NCI-H446 treated with DMSO at 0.1 percent for 48 hours (cell line): ENCODE measurements around the gene TOE1.
"Not testable (repeated sequence)": the region's sequence is repeated elsewhere in the genome, so short reads cannot be mapped to it uniquely, and the experiment has no call there.

Source experiments
- DNase-seq: peaks from one replicate; lab custom pipeline; 2025; lab: John Stamatoyannopoulos, UW

TOE1 gene

DNA sequence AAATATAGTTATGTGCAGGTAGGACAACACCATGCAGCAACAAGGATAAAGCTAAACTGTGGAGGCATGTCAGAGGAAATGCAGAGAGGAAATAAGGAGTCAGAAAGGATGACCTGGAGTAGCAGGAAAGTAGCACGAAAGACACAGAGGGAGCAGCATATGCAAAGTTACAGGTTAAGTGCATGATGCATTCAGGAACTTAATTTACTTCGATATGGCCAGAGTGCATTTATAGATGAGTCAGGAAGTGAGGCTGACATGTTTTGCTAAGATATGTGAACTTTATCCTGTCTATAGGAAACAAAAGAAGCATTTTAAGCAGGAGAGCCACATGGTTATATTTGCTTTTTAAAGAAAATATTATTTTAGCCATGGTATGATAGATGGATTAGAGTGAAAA is 15.7 kb downstream of the TOE1 start:
- no peak for DNase-seq

GRCh38 chr1:45356186-45356585 is 16.2 kb downstream of the TOE1 start:
- no peak for DNase-seq

DNA sequence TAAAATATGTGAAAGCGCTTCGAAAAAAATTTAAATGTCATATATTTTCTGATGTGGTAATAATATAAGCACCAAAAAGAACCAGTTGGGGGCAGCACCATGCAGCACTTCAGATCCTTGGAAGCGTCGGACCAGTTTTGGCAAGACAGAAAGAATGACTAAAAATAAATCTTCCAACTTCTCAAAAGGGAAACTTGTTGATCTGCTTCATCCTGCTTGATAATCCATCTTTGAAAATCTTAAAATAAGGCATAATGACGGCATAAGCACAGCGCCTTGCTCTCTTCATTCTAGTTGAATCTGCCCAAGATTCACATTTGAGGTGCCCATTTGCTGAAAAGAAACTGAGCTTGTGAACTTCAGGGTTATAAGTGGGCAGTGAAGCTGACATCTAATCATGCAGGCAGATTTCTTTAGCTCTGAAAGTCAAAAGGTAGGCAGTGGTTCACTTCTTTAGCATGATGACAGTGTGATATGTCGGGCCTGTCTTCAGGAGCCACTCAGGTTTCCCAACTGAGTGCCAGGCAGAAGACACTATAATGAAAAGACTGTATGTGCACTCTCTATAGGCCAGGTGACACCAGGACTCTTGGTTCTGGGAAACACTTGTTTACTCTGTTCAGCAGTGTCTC is 20.0 kb downstream of the TOE1 start:
- DNase-seq: peak; percentile 46

DNA sequence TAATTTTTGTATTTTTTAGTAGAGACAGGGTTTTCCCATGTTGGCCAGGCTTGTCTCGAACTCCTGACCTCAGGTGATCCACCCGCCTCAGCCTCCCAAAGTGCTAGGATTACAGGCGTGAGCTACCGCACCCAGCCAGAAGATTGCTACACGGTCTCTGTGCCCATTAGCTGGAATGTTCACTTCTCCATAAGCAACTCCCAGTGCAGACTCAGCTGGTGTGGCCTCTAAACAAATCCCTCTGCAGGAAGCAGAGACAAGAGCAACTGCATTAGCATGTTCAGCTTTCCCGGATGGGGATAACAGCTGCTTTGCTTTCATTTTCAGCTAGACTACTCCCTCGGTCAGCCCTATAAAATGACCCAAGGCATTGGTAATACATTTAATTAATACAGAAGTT is 21.0 kb downstream of the TOE1 start:
- DNase-seq: not testable (repeated sequence)

DNA sequence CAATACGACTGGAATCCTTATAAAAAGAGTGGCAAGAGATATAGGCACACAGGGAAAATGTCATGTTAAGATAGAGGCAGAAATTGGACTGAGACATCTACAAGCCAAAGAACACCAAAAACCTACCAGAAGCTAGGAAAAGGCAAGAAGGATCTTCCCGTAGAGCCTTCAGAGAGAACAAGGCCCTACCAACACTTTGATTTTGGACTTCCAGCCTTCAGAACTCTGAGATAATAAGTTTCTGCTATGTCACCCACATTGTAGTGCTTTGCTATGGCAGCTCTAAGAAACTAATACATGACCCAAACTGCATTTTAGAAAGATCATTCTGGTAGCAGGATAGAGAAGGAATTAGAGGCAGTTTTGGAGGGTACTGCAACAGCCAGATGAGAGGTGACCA is 24.3 kb downstream of the TOE1 start:
- no peak for DNase-seq

- no peak for DNase-seq
Observed at GRCh38 chr1:45365051-45365450, 25.1 kb downstream of the TOE1 start.

DNA sequence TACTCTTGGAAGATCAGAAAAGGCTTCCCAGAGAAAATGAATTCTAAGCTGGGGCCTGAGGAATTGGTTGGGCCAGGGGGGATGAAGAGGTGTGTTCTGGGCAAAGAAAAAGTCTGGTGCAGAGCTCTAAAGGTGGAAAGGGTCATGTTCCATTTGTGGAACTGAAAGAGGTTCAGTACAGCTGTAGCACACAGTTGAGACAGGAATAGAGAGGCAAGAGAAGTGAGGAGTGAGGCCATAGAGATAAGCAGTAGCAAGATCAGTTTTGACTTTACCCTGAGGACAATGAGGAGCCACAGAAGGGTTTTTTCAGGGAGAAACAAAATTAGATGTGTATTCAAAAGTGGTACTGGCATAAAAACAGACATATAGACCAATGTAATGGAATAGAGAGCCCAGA is 30.6 kb downstream of the TOE1 start:
- DNase-seq: no peak

DNA sequence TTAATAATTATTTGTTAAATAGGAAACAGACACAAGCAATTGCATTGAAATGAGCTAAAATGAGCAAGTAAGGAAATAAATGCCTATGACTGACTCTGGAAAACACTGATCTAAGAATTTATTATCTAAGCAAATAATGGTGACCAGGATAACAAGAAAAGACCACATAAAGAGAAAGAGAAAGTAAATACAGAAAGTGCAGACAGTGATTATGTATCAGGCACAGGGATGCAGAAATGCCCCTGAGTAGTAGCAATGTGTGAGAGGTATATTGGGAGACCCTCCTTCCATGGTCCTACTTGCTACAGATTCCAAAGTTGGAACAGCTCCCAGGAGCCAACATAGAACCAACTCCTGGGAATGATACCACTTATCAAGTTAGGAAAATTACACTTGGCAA is 33.6 kb downstream of the TOE1 start:
- no peak for DNase-seq

GRCh38 chr1:45375104-45376090 is 35.4 kb downstream of the TOE1 start:
- no peak for DNase-seq

- DNase-seq: no peak
Observed at GRCh38 chr1:45378184-45378583, 38.2 kb downstream of the TOE1 start.

DNA sequence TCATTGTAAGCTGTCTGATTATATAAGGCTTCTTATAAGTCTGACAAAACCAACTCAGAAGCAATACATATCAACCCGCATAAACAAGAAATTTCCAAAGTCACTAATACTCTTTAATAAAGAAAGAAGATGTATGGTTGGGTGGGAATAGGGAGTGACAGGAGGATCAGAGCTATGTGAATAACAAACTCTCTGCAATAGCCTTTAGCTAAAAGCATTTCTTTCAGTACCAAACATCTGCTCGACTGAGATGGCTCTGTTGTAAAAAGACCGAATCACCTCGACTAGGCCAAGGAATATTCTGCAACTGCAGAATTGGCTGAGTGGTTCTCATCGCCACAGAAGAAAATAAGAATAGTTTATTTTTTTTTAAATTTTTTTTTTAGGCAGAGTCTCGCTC is 39.6 kb downstream of the TOE1 start:
- DNase-seq: no peak

GRCh38 chr1:45380125-45380524 is 40.2 kb downstream of the TOE1 start:
- no peak for DNase-seq

DNA sequence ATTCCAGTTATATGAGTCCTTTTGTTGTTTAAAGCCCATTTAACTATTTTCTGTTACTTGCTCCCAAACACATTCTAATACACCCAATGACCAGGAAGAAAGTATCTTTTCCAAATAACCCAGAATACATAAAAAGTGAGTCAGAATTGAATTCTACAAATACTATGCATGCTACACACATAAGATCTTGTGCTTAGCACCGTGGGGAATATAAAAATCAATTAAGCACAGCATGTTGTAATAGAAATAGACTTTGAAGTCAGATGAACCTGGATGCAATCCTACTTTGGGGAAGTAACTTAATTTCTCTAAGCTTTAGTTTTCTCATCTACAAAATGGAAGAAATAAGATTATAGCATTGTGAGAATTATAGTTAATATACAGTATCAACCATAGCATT is 40.8 kb downstream of the TOE1 start:
- DNase-seq: no peak

DNA sequence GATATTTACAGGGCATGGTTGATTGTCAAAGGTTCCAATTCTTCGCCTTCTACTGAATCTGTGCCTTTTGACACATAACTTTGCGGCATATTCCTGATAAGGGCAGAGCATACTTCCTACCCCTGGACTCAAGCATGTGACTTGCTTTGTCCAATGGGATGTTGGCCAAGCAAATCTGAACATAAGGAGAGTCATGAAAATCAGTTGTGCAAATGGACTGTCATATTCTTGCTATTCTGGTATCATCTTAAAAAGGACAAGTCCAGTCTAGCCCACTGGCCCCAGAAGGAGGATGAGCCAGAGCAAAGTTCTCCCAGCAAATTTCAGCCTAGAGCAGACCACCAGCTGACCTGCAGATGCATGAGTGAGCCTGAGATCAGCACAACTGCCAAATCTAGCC is 41.3 kb downstream of the TOE1 start:
- no peak for DNase-seq

- no peak for DNase-seq
Observed at GRCh38 chr1:45383191-45383590, 43.2 kb downstream of the TOE1 start.

DNA sequence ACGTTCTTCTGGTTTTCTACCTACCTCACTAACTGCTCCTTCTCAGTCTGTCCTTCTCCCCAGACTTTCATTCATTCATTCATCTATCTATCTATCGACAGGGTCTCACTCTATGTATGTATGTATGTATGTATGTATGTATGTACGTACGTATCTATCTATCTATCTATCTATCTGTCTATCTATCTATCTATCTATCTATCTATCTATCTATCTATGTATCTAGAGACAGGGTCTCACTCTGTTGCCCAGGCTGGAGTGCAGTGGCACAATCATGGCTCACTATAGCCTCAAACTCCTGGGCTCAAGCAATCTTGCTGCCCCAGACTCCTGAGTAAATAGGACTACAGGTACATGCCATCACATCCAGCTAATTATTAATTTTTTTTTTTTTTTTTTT is 44.2 kb downstream of the TOE1 start:
- DNase-seq: not testable (repeated sequence)

DNA sequence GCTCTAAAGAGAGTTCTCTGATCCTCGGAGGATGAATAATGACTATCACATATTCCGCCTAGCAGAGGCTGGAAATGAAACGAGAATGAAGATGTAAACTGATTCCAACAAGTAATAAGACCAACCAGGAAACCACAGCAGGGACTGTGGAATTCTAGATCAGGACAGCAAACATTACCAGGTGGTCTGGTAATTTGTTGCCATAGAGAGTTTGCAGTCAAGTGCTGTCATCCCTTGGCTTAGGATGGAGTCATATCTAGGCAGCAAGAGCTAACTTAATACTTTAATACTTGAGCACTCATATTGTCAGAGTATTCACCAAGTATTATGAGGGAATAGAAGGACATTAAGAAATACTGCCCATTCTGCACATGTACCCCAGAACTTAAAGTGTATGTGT is 45.3 kb downstream of the TOE1 start:
- DNase-seq: no peak

GRCh38 chr1:45386219-45386618 is 46.2 kb downstream of the TOE1 start:
- DNase-seq: no peak
